Measurements from ENCODE around the gene PLCD3.

- TF ChIP-seq CTCF (IDR thresholded peaks at IDR 0.05) = no peak
- TF ChIP-seq RXRA (IDR thresholded peaks at IDR 0.05; ENCODE audit: borderline replicate concordance, low read depth) = no peak
- TF ChIP-seq TAF1 (IDR thresholded peaks at IDR 0.05; ENCODE audit: borderline replicate concordance, low read depth, low read length) = no peak
- no peak for TF ChIP-seq USF2 (IDR thresholded peaks at IDR 0.05; ENCODE audit: borderline replicate concordance, low read depth, low read length)
- TF ChIP-seq MXI1 (IDR thresholded peaks at IDR 0.05; ENCODE audit: low read depth, low read length) = no peak
- TF ChIP-seq RFX5 (IDR thresholded peaks at IDR 0.05; ENCODE audit: low read length) = no peak
Measured at GRCh38 chr17:45107293-45108010, 24.9 kb downstream of the PLCD3 start.
